CD14-positive monocyte (primary cell): Measurements from ENCODE around the gene KIF4A. TPM values are rescaled to one million over a fixed set of nuclear protein-coding genes. Genes with fewer than 3 reads are reported as not detected.

Experiments
- DNase-seq, 3 donors: peaks; one replicate each; pipeline ENCODE4 v3.0.0-alpha.2; 2011 to 2022
- H2AFZ ChIP-seq: 2 replicates; pipeline ENCODE4 v1.6.0; 2012; ENCODE audit warnings: mild to moderate bottlenecking, low read depth, low read length, inconsistent platforms; ENCODE audit not compliant: insufficient read depth, poor library complexity, severe bottlenecking
- H3K27ac ChIP-seq, 2 donors: 1 replicate in 1 of 2; 2 replicates in 1 of 2; pipeline ENCODE4 v1.5.1; 2012 to 2013; ENCODE audit warnings: low read length in 2 of 2, control low read depth in 1 of 2, inconsistent platforms in 1 of 2, low read depth in 1 of 2, mild to moderate bottlenecking in 1 of 2
- H3K27me3 ChIP-seq, 2 donors: one replicate each; pipeline versions ENCODE4 v1.6.0 to v1.6.1; 2011 to 2013; ENCODE audit warnings: low read length in 2 of 2; ENCODE audit not compliant: control insufficient read depth in 2 of 2, insufficient read depth in 2 of 2
- H3K36me3 ChIP-seq, 2 donors: replicated peaks in 1 of 2; 1 replicate in 1 of 2; 2 replicates in 1 of 2; pipeline versions ENCODE4 v1.5.1 to v1.6.1; 2012 to 2013; ENCODE audit warnings: low read length in 2 of 2, control low read depth in 1 of 2, inconsistent platforms in 1 of 2, mild to moderate bottlenecking in 1 of 2; ENCODE audit not compliant: insufficient read depth in 2 of 2, control insufficient read depth in 1 of 2
- H3K4me1 ChIP-seq, 2 donors: 1 replicate in 1 of 2; 2 replicates in 1 of 2; pipeline versions ENCODE4 v1.5.1 to v1.6.1; 2012 to 2013; ENCODE audit warnings: low read length in 2 of 2, control low read depth in 1 of 2, inconsistent platforms in 1 of 2, mild to moderate bottlenecking in 1 of 2, moderate library complexity in 1 of 2; ENCODE audit not compliant: insufficient read depth in 2 of 2, control insufficient read depth in 1 of 2
- H3K4me2 ChIP-seq: replicated peaks from 2 replicates; pipeline ENCODE3; 2012; ENCODE audit warnings: low read length, moderate library complexity, mild to moderate bottlenecking; ENCODE audit not compliant: poor library complexity, severe bottlenecking; ENCODE audit errors: extremely low read depth
- H3K4me3 ChIP-seq, 3 experiments: fragments of 200-600 bp in 1 of 3; sonication (generic) in 1 of 3; replicated peaks in 1 of 3; 1 replicate in 2 of 3; 2 replicates in 1 of 3; pipeline ENCODE4 v1.5.1; 2011 to 2013; ENCODE audit warnings: low read length in 3 of 3, mild to moderate bottlenecking in 3 of 3, control low read depth in 2 of 3, low read depth in 2 of 3, inconsistent platforms in 1 of 3, moderate library complexity in 1 of 3
- H3K79me2 ChIP-seq: 2 replicates; pipeline ENCODE4 v1.6.0; 2012; ENCODE audit warnings: mild to moderate bottlenecking, control low read depth, inconsistent platforms, low read length, moderate library complexity; ENCODE audit not compliant: insufficient read depth
- H3K9ac ChIP-seq: 2 replicates; pipeline ENCODE4 v1.6.0; 2017; ENCODE audit warnings: low read length, mild to moderate bottlenecking; ENCODE audit not compliant: insufficient read depth, poor library complexity, severe bottlenecking
- H3K9me3 ChIP-seq, 2 donors: replicated peaks in 1 of 2; 1 replicate in 1 of 2; 2 replicates in 1 of 2; pipeline versions ENCODE4 v1.5.1 to v1.6.1; 2012 to 2013; ENCODE audit warnings: low read length in 2 of 2, control low read depth in 1 of 2; ENCODE audit not compliant: control insufficient read depth in 1 of 2, insufficient read depth in 1 of 2
- H4K20me1 ChIP-seq: 2 replicates; pipeline ENCODE4 v1.6.0; 2012; ENCODE audit warnings: mild to moderate bottlenecking, low read length, control low read depth, moderate library complexity; ENCODE audit not compliant: insufficient read depth
- H3K27ac Mint-ChIP-seq, 7 donors: one replicate each; pipeline ENCODE4 v1.8.0; 2020; ENCODE audit warnings: mild to moderate bottlenecking in 7 of 7, mixed read lengths in 7 of 7, moderate library complexity in 6 of 7, inconsistent platforms in 2 of 7
- H3K27me3 Mint-ChIP-seq, 3 donors: one replicate each; pipeline ENCODE4 v1.8.0; 2021 to 2022; ENCODE audit warnings: low read depth in 3 of 3, mild to moderate bottlenecking in 3 of 3, mixed read lengths in 3 of 3, moderate library complexity in 3 of 3, inconsistent platforms in 1 of 3
- H3K36me3 Mint-ChIP-seq, 2 donors: one replicate each; pipeline ENCODE4 v1.8.0; 2020; ENCODE audit warnings: mixed read lengths in 2 of 2, inconsistent platforms in 1 of 2, mild to moderate bottlenecking in 1 of 2
- H3K4me1 Mint-ChIP-seq: one replicate; pipeline ENCODE4 v1.8.0; 2020; ENCODE audit warnings: mild to moderate bottlenecking, mixed read lengths
- H3K4me3 Mint-ChIP-seq, 2 donors: one replicate each; pipeline ENCODE4 v1.8.0; 2020; ENCODE audit warnings: mild to moderate bottlenecking in 2 of 2, mixed read lengths in 2 of 2, moderate library complexity in 1 of 2
- H3K9me3 Mint-ChIP-seq, 7 donors: one replicate each; pipeline ENCODE4 v1.8.0; 2020 to 2022; ENCODE audit warnings: mixed read lengths in 7 of 7, mild to moderate bottlenecking in 6 of 7, moderate library complexity in 6 of 7, inconsistent platforms in 2 of 7
- WGBS: methylation state at CpG from one replicate; pipeline ENCODE4 v1.1.5; 2013; ENCODE audit warnings: missing lambda C conversion rate; ENCODE audit not compliant: insufficient coverage; 5-methylcytosine and 5-hydroxymethylcytosine counted together
- intact Hi-C, 2 donors: fragments of 100-400 bp; cut with micrococcal nuclease; formaldehyde crosslinking; loops; one replicate each; pipeline versions ENCODE4 v1.15.0 to v1.15.1; 2023
- polyA plus RNA-seq, 3 donors: library from polyadenylated mRNA; depleted of rRNA in 1 of 3; unstranded in 2 of 3; stranded (reverse) in 1 of 3; fragments of 300-500 nt in 2 of 3; fragments of >200 nt in 1 of 3; fragmentation: Illumina TruSeq in 2 of 3; gene quantifications; 1 replicate in 2 of 3; 2 replicates in 1 of 3; pipeline ENCODE4 v1.2.3, GENCODE V29; 2012 to 2021
- TF ChIP-seq, protein P1 (sequence below): fragments of 200-600 bp; IDR thresholded peaks from one replicate; pipeline ENCODE4 v1.8.0; 2022; ENCODE audit warnings: antibody characterized with exemption, mild to moderate bottlenecking

Gene KIF4A
- polyA plus RNA-seq, 3 donors: 0.03 TPM; not detected in 2

DNA sequence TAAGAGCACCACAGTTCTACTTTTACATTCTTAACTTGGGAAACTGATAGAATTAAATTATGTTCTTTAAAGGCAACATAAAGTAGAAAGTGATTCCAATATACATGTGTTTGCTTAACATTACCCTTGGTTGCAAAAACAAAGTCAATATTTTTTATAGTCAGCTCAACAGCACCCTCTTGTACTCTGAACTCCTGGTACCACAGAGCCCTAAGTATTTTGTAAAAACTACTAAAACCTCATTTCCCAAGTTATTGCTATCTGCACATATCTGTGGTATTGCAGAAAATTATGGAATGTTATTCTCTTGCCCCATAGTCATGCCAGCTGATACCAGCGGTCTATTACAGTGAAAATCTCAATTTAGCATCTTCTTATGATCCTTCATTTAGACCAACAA is 2.9 kb downstream of the KIF4A start:
- Histone ChIP-seq H4K20me1 (no peaks in the 10 kb centered on the region), H3K4me2 (no peak overlapping the region), H3K9me3 (no peaks in the 10 kb centered on the region), H3K79me2 (peaks cover 40% of the 10 kb centered on the region), H2AFZ (no peak overlapping the region), H3K27me3 (no peaks in the 10 kb centered on the region), H3K9ac (no peak overlapping the region), H3K36me3 (peaks cover 3 to 6% of the 10 kb centered on the region in 2 donors), H3K4me1 (peaks cover 14 to 24% of the 10 kb centered on the region in 2 donors), H3K4me3 (no peak overlapping the region), H3K27ac (no peak overlapping the region)
- TF ChIP-seq, protein P1, sequence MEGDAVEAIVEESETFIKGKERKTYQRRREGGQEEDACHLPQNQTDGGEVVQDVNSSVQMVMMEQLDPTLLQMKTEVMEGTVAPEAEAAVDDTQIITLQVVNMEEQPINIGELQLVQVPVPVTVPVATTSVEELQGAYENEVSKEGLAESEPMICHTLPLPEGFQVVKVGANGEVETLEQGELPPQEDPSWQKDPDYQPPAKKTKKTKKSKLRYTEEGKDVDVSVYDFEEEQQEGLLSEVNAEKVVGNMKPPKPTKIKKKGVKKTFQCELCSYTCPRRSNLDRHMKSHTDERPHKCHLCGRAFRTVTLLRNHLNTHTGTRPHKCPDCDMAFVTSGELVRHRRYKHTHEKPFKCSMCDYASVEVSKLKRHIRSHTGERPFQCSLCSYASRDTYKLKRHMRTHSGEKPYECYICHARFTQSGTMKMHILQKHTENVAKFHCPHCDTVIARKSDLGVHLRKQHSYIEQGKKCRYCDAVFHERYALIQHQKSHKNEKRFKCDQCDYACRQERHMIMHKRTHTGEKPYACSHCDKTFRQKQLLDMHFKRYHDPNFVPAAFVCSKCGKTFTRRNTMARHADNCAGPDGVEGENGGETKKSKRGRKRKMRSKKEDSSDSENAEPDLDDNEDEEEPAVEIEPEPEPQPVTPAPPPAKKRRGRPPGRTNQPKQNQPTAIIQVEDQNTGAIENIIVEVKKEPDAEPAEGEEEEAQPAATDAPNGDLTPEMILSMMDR: no peak
- Mint-ChIP-seq H3K36me3 (peaks cover 2 to 19% of the 10 kb centered on the region in 2 donors), H3K27ac (no peak overlapping the region), H3K27me3 (peaks cover 0 to 3% (median 0%) of the 10 kb centered on the region in 3 donors), H3K4me1 (peaks cover 21% of the 10 kb centered on the region), H3K9me3 (peaks cover 0 to 2% (median 0%) of the 10 kb centered on the region in 7 donors), H3K4me3 (no peak overlapping the region)
- WGBS: no CpG with 5 or more reads among the region's 1 CpG
- intact Hi-C loops: no loop called here
- DNase-seq: no peak

DNA sequence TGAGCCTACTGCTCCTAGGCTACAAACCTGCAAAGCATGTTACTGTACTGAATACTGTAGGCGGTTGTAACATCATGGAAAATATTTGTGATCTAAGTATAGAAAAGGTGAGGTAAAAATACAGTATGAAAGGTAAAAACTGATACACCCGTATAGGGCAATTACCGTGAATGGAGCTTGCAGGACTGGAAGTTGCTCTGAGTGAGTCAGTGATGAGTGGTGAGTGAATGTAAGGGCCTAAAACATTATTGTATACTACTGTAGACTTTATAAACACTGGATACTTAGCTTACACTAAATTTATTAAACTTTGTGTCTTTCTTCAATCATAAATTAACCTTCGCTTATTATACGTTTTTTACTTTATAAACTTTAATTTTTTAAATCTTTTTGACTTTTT is 3.7 kb downstream of the KIF4A start:
- Mint-ChIP-seq H3K9me3 (peaks cover 0 to 2% (median 0%) of the 10 kb centered on the region in 7 donors), H3K4me1 (peaks cover 21% of the 10 kb centered on the region), H3K27ac (no peak overlapping the region), H3K36me3 (peaks cover 2 to 13% of the 10 kb centered on the region in 2 donors), H3K27me3 (peaks cover 0 to 3% (median 0%) of the 10 kb centered on the region in 3 donors), H3K4me3 (no peak overlapping the region)
- TF ChIP-seq, protein P1: no peak
- Histone ChIP-seq H3K27me3 (no peaks in the 10 kb centered on the region), H3K27ac (no peak overlapping the region), H3K4me2 (no peak overlapping the region), H3K79me2 (peaks cover 40% of the 10 kb centered on the region), H3K9me3 (no peaks in the 10 kb centered on the region), H3K36me3 (no peaks in the 10 kb centered on the region), H2AFZ (no peak overlapping the region), H3K9ac (no peak overlapping the region), H4K20me1 (no peaks in the 10 kb centered on the region), H3K4me3 (no peak overlapping the region), H3K4me1 (peaks cover 14 to 24% of the 10 kb centered on the region in 2 donors)
- intact Hi-C loops: no loop called here
- no CpG with 5 or more reads among the region's 5 CpGs for WGBS
- DNase-seq: no peak
